Kasumi-1 (cell line): Measurements from ENCODE around the gene MEDAG.
A peak's percentile ranks its signal among the peaks of the same experiment; 100 is the strongest.

Experiments
- DNase-seq, 2 experiments: peaks; one replicate each; lab custom pipeline; 2025; lab: John Stamatoyannopoulos, UW

MEDAG gene

DNA sequence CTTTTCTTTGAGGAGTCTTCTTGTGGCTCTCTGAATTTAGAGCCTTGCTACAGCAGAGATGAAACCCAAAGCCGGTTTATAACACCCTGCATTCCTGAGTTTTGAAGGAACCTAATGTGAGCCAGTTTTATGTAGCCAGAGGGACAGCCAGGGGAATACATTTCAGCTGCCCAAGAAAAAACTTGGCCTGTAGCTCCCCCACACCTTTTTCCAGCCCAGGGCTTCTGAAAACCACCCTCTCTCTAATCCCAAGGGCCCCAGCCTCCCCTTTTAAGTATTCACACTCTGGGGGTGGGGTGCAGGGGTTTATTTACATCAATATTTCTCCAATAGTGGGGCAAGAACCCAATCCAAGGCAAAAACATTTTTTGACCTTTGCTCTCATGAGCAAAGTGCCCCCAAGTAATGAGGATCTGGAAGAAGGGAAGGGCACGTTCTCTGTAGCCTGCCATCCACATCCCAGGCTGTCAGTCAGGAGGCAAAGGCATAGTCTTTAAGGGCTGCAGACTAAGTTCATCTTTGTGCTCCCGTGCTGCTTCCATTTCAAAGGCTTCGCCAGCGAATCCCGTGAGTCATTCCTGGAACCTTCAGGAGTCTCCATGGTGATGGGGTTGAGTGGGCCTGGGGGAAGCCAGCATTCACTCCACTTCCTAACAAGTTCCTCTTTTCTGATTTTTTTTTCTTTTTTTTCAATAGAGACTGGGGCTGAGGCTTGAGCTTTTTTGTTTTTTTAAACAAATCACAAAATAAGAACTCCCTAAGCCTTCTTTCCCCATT, 33.2 kb upstream of the MEDAG start:
- peak; percentile 48 to 60 for DNase-seq

- DNase-seq: no peak
Observed at GRCh38 chr13:30873499-30873898, 32.6 kb upstream of the MEDAG start.

- no peak for DNase-seq
Observed at GRCh38 chr13:30874111-30874510, 32.0 kb upstream of the MEDAG start.

DNA sequence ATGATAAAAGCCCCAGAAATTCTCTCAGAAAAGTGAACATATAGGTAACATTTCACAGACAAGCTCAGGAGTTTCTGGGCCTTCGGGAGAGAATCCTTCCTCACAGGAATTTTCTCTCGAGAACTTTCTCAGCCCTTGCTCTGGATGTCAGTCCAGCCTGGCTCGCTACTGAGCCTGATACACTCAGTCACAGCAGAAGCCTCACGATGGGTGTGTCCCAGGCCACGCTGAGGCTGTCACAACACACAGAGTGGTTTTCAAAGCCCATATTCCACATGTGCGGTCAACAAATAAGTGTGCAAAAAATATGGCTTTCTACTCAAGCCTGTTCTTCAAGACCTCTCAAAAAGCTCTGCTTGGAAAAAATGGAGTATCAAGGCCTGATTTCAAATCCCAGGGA, 31.5 kb upstream of the MEDAG start:
- DNase-seq: no peak

DNA sequence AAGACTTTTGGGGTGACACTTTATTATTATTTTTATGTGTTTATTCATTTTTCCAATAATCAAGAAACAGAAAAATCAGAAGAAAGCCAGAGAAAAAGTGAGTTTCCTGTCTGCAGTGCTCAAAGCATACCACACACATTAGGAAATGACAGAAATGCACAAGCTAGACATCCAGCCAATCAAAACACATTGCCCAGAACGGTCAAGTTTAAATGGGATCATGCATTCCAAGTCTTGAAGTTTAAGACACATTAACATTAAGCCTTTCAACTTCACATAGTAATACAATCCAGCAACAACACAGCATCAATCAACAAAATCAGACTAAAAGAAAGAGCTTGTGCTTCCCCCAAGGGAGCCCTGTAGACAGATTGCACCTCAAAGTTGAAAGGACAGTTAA, 28.7 kb upstream of the MEDAG start:
- no peak for DNase-seq

- no peak for DNase-seq
Observed at GRCh38 chr13:30880151-30880855, 25.8 kb upstream of the MEDAG start.

- DNase-seq: no peak
Observed at GRCh38 chr13:30880856-30881155, 25.3 kb upstream of the MEDAG start.

GRCh38 chr13:30881191-30881651, 24.9 kb upstream of the MEDAG start:
- DNase-seq: no peak

DNA sequence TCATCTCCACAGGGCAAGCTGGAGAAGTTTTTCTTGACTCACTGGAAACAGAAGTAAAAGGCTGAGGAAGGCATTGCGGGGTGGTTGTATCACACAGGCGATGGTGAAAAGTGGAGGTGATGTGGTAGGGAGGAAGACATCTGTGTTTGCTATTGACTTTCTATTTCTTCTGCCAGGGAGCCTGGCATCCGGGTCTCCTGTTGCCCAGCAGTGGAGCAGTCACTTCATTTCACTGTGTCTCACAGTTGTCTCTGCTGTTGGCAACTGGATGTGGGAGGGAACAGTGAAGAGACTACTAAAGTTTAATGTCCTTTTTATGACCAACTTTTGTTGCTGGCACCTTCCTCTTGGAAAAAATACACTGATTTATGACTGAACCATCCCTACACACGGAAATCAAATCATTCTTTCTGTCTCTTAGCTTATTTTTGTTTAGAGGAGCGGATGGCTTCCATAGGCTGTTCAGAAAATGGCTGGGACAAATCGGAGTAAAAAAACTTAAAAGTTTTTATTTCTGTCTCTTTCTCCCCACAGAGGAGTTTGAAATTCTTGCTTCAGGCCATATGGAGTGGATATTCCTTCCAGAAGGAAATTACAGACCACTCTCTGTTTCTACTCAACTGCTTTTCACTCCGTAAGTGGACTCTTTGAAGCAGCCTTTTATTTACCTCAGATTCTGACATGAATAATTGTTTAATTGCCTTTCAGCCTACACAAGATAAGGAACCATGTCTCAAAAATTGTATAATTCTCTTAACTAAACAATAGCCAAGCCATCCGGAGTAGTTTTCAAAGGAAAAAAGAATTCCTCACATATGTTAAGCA, 23.8 kb upstream of the MEDAG start:
- no peak for DNase-seq

DNA sequence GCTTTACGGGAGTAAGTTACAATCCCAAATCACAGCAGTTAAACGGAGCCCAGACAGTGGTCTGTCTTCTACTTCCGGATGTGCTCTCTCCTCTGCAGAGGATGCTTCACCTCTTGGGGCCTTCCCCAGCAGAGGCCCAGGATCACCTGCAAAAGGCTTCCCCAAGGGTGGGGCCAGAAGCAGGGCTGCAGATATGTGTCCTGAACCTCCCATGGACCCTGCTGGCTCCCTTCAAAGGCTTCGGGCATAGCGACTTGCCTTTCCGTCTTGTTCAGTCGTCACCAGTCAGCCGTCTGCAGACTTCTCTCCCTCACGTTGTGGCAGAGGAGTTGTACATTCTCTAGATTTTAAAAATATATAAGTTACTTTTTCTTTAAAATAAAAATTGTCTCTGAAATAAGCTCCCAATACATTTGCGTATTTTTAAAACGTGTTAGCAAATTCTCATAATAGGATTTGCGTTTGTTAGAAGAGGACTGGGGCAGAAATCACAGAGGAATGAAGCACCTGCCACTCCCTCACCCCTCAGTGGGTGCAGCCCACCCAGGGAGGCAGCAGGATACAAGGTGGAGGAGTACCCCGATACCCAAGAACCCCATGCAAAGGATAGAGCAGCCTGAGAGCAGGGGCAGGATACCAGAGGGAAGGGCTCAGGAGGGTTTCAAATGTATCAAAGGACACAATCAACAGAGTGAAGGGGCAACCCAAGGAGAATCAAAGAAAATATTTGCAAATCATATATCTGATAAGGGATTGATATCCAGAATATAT, 22.9 kb upstream of the MEDAG start:
- no peak for DNase-seq

- DNase-seq: no peak
Observed at GRCh38 chr13:30884543-30884942, 21.5 kb upstream of the MEDAG start.

DNA sequence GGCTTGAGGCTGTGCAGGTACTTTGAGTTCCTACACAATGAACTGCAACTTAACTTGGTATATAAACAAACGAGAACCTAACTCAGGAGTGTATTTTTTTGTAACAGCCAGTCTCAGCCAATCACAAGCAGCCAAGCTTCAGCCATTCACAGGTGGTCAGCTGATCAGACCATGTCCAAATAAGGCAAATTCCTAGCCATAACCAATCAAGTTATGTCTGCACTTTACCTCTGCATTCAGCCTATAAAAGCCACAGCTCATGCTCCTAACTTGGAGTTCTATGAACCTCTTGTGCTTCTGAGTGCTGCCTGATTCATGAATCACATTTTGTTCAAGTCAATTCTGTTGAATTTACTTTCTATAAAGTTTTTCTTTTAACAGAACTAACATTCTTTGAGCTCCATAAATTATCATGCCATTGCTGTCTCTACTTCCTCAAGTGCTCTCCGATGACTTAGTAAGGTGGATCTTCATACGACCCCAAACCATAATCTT, 16.8 kb upstream of the MEDAG start:
- DNase-seq: no peak

DNA sequence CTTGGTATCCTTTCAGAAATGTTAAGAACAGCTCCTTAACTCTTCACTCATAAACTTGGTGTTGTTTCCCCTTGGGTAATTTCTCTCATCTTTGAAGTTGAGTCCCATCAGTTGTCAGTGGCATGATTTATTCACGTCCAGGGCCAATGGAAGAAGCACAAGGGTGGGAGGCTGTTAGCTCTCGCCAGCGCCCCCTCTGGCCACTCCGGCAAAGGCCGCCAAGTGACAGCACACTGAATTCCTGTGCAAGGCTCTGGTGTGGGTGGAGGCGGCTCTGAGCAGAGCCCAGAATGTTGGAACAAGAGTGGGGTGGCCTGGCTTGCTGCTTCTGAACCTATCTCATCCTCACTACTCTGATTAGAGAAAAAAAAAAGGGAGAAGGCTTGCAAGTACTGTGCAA, 13.1 kb upstream of the MEDAG start:
- DNase-seq: no peak

GRCh38 chr13:30895773-30896172, 10.3 kb upstream of the MEDAG start:
- no peak for DNase-seq

DNA sequence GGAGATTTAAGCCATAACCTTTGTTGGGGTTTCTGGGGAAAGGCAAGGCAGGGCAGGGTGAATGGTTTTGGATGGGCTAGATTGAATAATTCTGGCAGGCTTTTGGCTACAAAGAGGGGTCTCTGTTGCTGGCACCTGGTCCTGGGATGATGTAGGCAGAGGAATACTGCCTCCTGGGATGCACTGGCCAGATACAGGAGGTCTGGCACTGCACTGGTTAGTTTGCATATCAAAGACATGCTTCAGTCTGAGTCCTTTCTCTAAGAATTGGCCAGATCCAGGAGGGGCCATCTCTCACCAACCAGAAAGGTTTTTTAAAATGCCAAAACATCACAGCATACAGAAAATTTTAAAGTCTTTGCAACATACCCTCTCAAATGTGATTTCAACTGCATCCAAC, 8.0 kb upstream of the MEDAG start:
- DNase-seq: no peak

- DNase-seq: peak in 1 of 2 experiments; percentile 9
Observed at GRCh38 chr13:30898678-30899241, 7.3 kb upstream of the MEDAG start.

- DNase-seq: no peak
Observed at GRCh38 chr13:30900436-30900835, 5.6 kb upstream of the MEDAG start.

DNA sequence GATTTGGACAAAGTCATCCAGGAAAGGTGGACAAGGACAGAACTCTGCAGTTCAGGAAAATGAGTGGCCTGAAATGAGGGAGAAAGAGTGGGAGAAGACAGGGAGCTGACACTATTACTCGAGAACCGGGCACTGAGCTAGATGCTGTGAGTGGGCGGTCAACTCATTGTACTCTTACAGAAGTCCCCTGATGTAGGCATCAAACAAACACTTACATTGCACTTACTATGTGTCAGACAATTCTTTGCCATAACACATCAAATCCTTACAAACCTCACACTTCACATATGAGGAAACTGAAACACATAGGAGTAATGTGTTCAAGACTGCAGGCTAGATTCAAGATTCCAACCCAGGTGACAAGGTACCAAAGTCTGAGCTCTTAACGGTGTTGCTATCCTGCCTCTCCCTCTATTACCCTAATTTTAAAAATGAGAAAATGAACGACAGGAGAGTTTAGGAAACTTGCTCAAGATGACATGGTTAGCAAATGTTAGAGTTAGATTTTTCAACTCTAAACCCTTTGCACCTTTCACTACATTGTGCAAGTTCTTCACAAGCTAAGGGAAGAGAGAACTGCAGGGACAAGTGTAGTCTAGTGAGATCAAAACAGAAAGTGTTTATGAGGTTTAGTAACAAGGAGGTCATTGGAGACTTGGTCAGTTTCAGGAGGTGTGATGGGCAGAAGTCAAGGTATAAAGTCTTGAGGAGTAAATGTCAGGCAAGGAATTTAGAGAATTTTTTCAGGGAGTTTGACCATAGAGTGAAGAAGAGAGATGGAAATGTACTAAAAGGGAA, 4.9 kb upstream of the MEDAG start:
- no peak for DNase-seq

DNA sequence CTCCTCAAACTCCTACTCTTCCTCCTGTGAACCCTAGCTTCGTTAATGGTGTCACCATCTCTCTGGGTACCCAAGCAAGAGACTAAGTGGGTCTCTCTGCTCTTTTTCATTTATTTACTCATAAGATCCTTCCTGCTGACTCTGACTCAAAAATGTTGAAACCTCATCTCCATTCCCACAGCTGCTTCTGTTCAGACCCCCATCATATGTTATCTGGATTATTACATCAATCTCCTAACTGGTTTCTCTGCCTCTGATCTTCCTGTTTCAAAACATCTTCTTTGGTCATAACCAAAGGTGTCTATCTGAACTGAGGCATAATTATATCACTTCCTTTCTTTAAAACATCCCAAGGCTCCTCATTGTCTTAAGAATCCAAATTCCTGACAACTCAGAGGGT, 2.0 kb upstream of the MEDAG start:
- DNase-seq: no peak

DNA sequence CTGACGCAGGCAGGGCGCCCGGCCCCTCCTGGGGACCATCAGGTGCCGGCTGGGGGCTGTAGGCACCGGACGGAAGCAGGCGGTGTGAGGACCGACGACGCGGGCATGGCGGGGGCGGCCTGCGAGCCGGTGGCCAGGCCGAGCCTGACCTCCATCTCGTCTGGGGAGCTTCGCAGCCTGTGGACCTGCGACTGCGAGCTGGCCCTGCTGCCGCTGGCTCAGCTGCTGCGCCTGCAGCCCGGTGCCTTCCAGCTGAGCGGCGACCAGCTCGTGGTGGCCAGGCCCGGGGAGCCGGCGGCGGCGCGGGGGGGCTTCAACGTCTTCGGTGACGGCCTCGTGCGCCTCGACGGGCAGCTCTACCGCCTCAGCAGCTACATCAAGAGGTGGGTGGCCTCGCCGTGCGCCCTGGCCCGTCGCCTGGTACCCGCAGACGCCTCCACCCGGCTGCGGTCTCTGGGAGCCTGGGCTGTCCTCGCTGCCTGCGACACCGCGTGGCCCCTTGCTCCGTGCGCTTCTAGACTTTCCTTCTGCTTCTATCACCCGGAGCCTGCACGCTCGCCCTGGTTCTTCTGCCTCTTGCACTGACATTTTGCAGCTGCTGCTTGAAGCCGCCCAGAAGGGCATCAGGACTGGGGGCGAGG, 460 bp downstream of the MEDAG start:
- no peak for DNase-seq
